ENCODE data around the gene MASP1.

MASP1 gene

DNA sequence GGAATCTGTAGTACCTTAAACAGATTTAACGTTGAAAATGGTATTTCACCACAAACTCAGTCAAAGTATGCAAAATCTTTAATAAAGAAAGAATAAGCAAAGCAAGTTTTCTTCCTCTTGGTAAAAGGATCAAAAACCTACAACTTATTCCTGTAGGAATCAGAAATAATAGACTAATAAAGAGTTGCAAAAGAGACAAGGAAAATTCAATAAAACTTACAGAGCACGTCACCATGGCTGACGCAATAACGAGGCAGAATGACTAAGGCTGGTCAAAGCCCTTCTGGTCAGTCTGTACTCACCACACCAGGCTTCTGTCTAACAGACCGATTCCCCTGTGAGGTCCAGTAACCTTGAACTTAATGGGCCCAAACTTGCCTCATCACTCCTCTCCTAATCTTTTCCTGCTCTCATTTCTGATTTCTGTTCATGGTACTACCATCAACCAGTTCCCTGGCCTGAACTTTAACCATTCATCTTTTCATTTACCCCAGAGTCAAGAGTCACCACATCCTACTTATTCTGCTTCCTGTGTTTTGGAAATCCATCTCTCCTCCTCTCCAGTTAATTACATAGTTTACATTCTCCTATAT lies 5.0 kb downstream of the MASP1 start:
- Histone ChIP-seq H3K27ac (ENCODE audit: low read depth, low read length, severe bottlenecking) (peak overlapping the region; percentile 61), H3K36me3 (ENCODE audit: control insufficient read depth, insufficient read depth, low read length) (peaks cover 53% of the 10 kb centered on the region), H3K4me3 (ENCODE audit: extremely low read depth, insufficient read depth, low read length, poor library complexity, severe bottlenecking) (no peak overlapping the region), H3K4me1 (ENCODE audit: control insufficient read depth, insufficient read depth, low read length, poor library complexity, severe bottlenecking) (peaks cover 17% of the 10 kb centered on the region), H3K9me3 (ENCODE audit: control insufficient read depth, low read length) (no peaks in the 10 kb centered on the region)
- WGBS, 2 experiments (ENCODE audit: insufficient coverage in 2 of 2): 85 to 93% methylated on average over 4 of the region's 5 CpGs

DNA sequence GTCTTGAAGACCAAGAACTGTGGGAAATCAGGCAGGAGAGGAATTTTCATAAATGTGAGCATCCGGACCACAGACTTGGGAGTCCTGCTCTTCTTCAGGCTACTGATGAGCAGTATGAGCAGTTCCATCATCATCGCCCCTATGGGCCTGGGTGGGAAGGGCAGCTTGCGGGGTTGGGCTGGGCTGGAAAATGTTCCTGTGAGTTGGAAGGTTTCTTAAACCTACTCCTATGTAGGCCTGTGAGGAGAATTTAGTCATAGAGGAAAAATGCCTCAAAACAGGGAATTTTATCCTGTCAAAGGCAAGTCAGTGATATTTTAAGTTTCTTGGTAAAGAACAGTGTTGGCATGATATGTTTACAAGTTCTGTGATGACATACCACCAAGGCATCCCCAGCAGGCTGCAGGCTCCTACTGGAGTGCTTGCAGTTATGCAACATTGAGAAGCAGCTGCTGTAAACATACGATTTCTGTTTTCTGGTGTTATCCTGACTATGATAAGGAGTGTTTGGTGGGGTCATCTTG lies 10.3 kb downstream of the MASP1 start:
- Histone ChIP-seq H3K4me1 (ENCODE audit: control insufficient read depth, insufficient read depth, low read length, poor library complexity, severe bottlenecking) (peaks cover 32% of the 10 kb centered on the region), H3K27ac (ENCODE audit: low read depth, low read length, severe bottlenecking) (peak overlapping the region; percentile 72), H3K9me3 (ENCODE audit: control insufficient read depth, low read length) (no peaks in the 10 kb centered on the region), H3K36me3 (ENCODE audit: control insufficient read depth, insufficient read depth, low read length) (peaks cover 76% of the 10 kb centered on the region), H3K4me3 (ENCODE audit: extremely low read depth, insufficient read depth, low read length, poor library complexity, severe bottlenecking) (no peak overlapping the region)
- WGBS, 2 experiments (ENCODE audit: insufficient coverage in 2 of 2): 36 to 78% methylated on average over 2 of the region's 4 CpGs

DNA sequence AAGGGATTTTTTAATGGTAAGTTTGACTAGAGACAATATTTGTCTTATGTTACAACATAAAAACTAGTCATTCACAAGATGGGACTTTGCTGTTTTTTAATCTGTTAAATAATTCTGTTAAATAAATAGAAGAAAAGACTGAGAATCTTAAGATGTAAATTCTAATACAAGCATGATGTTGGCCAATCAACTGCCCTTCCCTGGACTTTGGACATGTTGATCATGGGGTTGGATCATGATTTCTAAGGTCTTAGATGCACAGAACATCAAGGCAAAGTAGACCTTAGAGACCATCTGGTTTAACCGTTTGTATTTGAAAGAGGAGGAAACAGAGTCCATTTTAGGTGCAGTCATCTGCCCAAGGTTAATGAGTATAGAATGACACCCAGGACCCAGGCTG lies 10.9 kb downstream of the MASP1 start:
- WGBS, 2 experiments (ENCODE audit: insufficient coverage in 2 of 2): 83 to 100% methylated on average over 1 of the region's 1 CpG
- no peak overlapping the region for H3K4me3 ChIP-seq (ENCODE audit: extremely low read depth, insufficient read depth, low read length, poor library complexity, severe bottlenecking)
- no peaks in the 10 kb centered on the region for H3K9me3 ChIP-seq (ENCODE audit: control insufficient read depth, low read length)
- peaks cover 37% of the 10 kb centered on the region for H3K4me1 ChIP-seq (ENCODE audit: control insufficient read depth, insufficient read depth, low read length, poor library complexity, severe bottlenecking)
- no peak overlapping the region for H3K27ac ChIP-seq (ENCODE audit: low read depth, low read length, severe bottlenecking)
- peaks cover 73% of the 10 kb centered on the region for H3K36me3 ChIP-seq (ENCODE audit: control insufficient read depth, insufficient read depth, low read length)

DNA sequence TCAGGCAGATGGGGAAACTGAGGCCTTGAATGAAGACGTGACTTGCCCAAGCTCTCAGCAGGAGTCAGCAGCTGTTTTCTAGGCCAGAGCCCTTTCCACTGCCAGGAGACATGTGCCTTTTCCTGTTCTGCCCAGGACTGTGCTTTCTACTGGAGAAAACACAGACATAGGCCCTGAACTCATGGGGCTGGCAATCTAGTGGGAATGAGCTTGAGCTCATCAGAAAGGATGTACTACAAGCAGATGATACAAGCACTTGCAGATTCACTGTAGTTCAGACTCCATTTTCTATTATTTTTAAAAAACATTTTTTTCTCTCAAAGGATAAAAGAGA lies 14.4 kb downstream of the MASP1 start:
- H3K4me3 ChIP-seq (ENCODE audit: extremely low read depth, insufficient read depth, low read length, poor library complexity, severe bottlenecking): no peak overlapping the region
- peaks cover 35% of the 10 kb centered on the region for H3K4me1 ChIP-seq (ENCODE audit: control insufficient read depth, insufficient read depth, low read length, poor library complexity, severe bottlenecking)
- WGBS, 2 experiments (ENCODE audit: insufficient coverage in 2 of 2): 91 to 93% methylated on average over 1 of the region's 1 CpG
- no peak overlapping the region for H3K27ac ChIP-seq (ENCODE audit: low read depth, low read length, severe bottlenecking)
- no peaks in the 10 kb centered on the region for H3K9me3 ChIP-seq (ENCODE audit: control insufficient read depth, low read length)
- peaks cover 67% of the 10 kb centered on the region for H3K36me3 ChIP-seq (ENCODE audit: control insufficient read depth, insufficient read depth, low read length)

DNA sequence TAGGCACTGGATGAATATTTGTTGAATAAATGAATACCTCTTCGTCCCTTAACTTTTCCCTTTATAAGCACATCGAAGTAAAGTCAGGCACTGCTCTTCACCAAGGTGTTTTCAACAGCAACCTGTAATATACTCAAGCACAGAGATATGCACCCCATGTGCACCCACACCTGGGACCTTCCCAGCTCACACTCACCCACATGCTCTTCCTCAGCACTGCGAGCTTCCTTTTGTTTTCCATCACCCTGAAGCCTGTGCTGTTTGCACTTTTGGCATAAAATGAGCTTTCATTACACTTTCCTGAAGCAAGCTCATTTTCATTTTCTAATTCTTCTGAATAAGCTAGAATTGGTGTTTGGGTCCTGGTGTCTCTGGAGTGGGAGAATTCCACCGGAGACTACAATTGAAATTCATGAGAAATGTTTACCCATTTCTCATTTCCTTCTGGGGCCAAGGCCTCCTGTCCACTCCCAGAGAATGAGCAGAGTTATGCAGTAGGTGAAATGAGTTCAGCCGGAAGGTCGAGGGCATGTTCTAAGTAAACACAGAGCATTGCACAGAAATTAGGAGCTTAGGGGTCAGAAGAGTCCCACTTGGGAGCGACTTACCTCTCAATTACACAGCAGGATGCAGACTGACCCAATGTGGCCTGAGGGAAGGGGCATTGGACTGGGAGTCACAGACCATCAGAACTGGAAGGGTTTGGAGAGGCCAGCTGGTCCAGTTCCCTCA lies 15.0 kb downstream of the MASP1 start:
- Histone ChIP-seq H3K36me3 (ENCODE audit: control insufficient read depth, insufficient read depth, low read length) (peaks cover 69% of the 10 kb centered on the region), H3K4me1 (ENCODE audit: control insufficient read depth, insufficient read depth, low read length, poor library complexity, severe bottlenecking) (peaks cover 32% of the 10 kb centered on the region), H3K9me3 (ENCODE audit: control insufficient read depth, low read length) (peaks cover 5% of the 10 kb centered on the region), H3K4me3 (ENCODE audit: extremely low read depth, insufficient read depth, low read length, poor library complexity, severe bottlenecking) (no peak overlapping the region), H3K27ac (ENCODE audit: low read depth, low read length, severe bottlenecking) (no peak overlapping the region)
- 83 to 91% methylated on average over 2 to 5 of the region's 7 CpGs for WGBS, 2 experiments (ENCODE audit: insufficient coverage in 2 of 2)

DNA sequence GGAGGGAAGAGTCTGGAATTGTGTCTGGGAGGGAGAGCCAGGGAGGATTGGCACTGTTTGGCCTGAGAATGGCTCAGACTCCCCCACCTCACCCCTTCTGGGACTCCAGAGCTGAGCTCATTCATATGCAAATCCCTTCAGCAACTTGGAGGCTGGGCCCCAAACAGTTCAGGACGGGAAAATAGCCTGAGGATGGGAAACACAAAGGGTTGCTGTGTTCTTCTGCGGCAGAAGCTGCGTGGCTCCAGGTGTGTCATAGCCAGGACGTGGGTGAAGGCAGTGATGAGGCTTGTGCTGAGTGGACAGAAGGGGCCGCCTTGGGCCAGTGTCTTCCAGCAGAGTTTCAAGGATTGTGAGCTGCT lies 16.6 kb downstream of the MASP1 start:
- peaks cover 80% of the 10 kb centered on the region for H3K36me3 ChIP-seq (ENCODE audit: control insufficient read depth, insufficient read depth, low read length)
- no peak overlapping the region for H3K27ac ChIP-seq (ENCODE audit: low read depth, low read length, severe bottlenecking)
- WGBS, 2 experiments (ENCODE audit: insufficient coverage in 2 of 2): 17 to 20% methylated on average over 3 to 5 of the region's 5 CpGs
- H3K9me3 ChIP-seq (ENCODE audit: control insufficient read depth, low read length): peaks cover 15% of the 10 kb centered on the region
- H3K4me3 ChIP-seq (ENCODE audit: extremely low read depth, insufficient read depth, low read length, poor library complexity, severe bottlenecking): no peak overlapping the region
- peaks cover 23% of the 10 kb centered on the region for H3K4me1 ChIP-seq (ENCODE audit: control insufficient read depth, insufficient read depth, low read length, poor library complexity, severe bottlenecking)

DNA sequence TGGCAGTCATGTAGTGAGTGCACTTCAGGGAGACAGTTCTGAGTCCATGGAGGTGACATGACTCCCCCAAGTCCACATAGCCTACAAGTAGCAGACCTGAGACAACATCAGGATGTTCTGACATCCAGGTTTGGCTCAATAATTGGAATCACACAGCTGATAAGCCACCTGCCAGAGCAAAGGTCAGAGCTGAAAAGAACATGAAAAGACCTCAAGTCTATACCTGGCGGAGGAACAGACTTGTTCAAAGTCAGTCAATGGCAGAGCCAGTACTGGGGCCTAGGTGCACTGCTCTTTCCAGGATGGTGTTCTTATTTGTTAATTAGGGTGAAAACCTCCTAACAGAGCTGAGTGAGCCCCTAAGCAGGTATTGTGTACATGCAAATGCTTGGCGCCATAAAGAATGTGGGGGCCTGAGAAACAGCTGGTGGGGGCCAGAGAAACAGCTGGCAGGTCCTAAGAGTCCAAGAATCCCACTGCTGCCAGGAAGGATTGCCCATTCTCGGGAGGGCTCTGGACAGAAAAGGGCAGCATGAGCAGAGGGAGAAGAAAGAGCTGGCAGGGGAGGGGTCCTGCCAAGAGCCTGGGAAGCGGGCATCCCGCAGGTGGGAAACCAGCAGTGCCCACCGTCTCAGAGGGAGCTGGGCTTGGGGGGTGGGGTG lies 17.1 kb downstream of the MASP1 start:
- WGBS, 2 experiments (ENCODE audit: insufficient coverage in 2 of 2): 54 to 60% methylated on average over 2 to 6 of the region's 6 CpGs
- peaks cover 80% of the 10 kb centered on the region for H3K36me3 ChIP-seq (ENCODE audit: control insufficient read depth, insufficient read depth, low read length)
- peaks cover 23% of the 10 kb centered on the region for H3K4me1 ChIP-seq (ENCODE audit: control insufficient read depth, insufficient read depth, low read length, poor library complexity, severe bottlenecking)
- H3K27ac ChIP-seq (ENCODE audit: low read depth, low read length, severe bottlenecking): no peak overlapping the region
- H3K4me3 ChIP-seq (ENCODE audit: extremely low read depth, insufficient read depth, low read length, poor library complexity, severe bottlenecking): no peak overlapping the region
- peaks cover 20% of the 10 kb centered on the region for H3K9me3 ChIP-seq (ENCODE audit: control insufficient read depth, low read length)

DNA sequence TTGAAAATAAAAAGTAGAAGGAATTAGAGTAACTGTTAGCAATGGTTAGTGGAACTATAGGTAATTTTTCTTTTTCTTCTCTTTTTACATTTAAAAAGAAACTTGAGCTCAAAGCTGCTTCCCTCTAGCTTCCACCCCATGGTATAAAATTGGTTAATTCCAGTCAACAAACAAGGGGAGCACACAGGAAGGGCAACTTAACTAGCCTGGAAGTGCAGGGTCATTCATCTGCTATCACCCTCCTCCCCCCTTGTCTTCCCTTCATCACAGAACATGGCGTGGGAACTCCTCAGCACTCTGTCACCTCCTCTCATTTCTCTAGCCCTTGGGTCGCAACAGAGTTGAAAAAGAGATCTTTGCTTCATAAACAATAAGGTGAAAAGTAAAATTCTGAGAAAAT lies 20.0 kb downstream of the MASP1 start:
- Histone ChIP-seq H3K27ac (ENCODE audit: low read depth, low read length, severe bottlenecking) (no peak overlapping the region), H3K4me1 (ENCODE audit: control insufficient read depth, insufficient read depth, low read length, poor library complexity, severe bottlenecking) (peaks cover 24% of the 10 kb centered on the region), H3K36me3 (ENCODE audit: control insufficient read depth, insufficient read depth, low read length) (peaks cover 85% of the 10 kb centered on the region), H3K4me3 (ENCODE audit: extremely low read depth, insufficient read depth, low read length, poor library complexity, severe bottlenecking) (no peak overlapping the region), H3K9me3 (ENCODE audit: control insufficient read depth, low read length) (peaks cover 26% of the 10 kb centered on the region)
- no CpG with 5 or more reads among the region's 2 CpGs for WGBS, 2 experiments (ENCODE audit: insufficient coverage in 2 of 2)

DNA sequence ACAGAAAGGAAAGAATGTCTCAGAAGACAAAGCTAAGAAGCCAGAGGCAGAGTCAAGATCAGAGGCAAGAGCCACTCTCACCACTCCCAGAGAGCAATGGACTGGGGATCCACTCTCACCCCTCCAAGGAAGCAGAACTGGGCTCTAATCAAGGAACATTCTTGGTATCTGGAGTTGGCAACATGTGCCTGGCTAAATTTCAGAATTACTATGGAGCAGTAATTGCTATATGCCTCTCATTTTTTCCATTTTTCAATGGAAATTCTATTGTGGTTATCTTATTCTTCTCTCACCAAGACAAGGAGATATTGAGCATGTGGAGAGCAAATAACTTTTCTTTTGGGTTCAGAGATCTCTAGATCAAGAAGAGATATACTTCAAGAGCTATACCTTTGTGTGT lies 22.1 kb downstream of the MASP1 start:
- Histone ChIP-seq H3K4me3 (ENCODE audit: extremely low read depth, insufficient read depth, low read length, poor library complexity, severe bottlenecking) (no peak overlapping the region), H3K4me1 (ENCODE audit: control insufficient read depth, insufficient read depth, low read length, poor library complexity, severe bottlenecking) (peaks cover 31% of the 10 kb centered on the region), H3K36me3 (ENCODE audit: control insufficient read depth, insufficient read depth, low read length) (peaks cover 75% of the 10 kb centered on the region), H3K27ac (ENCODE audit: low read depth, low read length, severe bottlenecking) (no peak overlapping the region), H3K9me3 (ENCODE audit: control insufficient read depth, low read length) (peaks cover 26% of the 10 kb centered on the region)

DNA sequence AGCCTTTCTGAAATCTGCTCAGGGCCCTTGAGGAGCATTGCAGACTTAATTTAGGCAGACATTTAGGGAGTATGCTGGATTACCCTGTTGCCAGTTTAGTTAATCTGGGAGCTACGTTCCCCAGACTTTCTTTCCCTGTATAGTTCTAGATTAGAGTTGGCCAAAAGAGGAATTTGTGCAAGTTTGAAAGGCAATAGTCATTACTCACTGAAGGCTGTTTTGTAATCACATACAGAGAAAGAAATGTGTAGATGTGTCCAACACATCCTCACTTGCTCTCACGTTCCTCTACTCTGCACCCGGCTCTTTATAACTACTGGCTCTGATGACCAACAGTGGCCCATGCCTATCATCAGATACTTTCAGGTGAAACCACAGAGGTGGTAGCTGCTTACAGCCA lies 24.2 kb downstream of the MASP1 start:
- H3K4me1 ChIP-seq (ENCODE audit: control insufficient read depth, insufficient read depth, low read length, poor library complexity, severe bottlenecking): peaks cover 52% of the 10 kb centered on the region
- peaks cover 63% of the 10 kb centered on the region for H3K36me3 ChIP-seq (ENCODE audit: control insufficient read depth, insufficient read depth, low read length)
- no peak overlapping the region for H3K4me3 ChIP-seq (ENCODE audit: extremely low read depth, insufficient read depth, low read length, poor library complexity, severe bottlenecking)
- H3K27ac ChIP-seq (ENCODE audit: low read depth, low read length, severe bottlenecking): peak overlapping the region; percentile 93
- WGBS, 2 experiments (ENCODE audit: insufficient coverage in 2 of 2): 100% methylated on average over 2 to 3 of the region's 3 CpGs
- peaks cover 27% of the 10 kb centered on the region for H3K9me3 ChIP-seq (ENCODE audit: control insufficient read depth, low read length)

DNA sequence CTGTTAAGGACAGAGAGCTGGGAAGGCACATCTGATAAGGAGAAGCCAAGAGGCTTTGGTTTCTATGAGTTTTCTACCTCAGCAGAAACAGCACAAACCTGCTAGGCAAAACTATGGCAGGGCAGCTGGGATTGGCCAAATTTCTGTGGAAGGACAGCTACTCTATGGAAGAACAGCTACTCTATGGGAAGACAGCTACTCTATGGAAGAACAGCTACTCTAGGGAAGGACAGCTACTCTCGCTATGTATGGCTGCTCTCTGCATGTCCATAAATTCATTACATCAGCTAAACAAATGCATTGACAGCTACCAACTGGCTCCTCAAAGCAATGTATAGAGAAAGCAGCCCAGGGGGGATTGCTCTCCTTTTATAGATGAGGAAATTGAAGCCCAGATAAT lies 24.8 kb downstream of the MASP1 start:
- Histone ChIP-seq H3K4me1 (ENCODE audit: control insufficient read depth, insufficient read depth, low read length, poor library complexity, severe bottlenecking) (peaks cover 53% of the 10 kb centered on the region), H3K9me3 (ENCODE audit: control insufficient read depth, low read length) (peaks cover 28% of the 10 kb centered on the region), H3K36me3 (ENCODE audit: control insufficient read depth, insufficient read depth, low read length) (peaks cover 63% of the 10 kb centered on the region), H3K27ac (ENCODE audit: low read depth, low read length, severe bottlenecking) (peak overlapping the region; percentile 93), H3K4me3 (ENCODE audit: extremely low read depth, insufficient read depth, low read length, poor library complexity, severe bottlenecking) (no peak overlapping the region)
- WGBS, 2 experiments (ENCODE audit: insufficient coverage in 2 of 2): no CpG with 5 or more reads among the region's 1 CpG
